Caco-2 (cell line): ENCODE results near the gene GPR137B. TPM values are rescaled to one million over a fixed set of nuclear protein-coding genes. Genes with fewer than 3 reads are reported as not detected.

Experiments
- BruUV-seq: library from RNA; stranded (reverse); fragments of 400-500 nt; replicated peaks from 2 replicates; lab custom pipeline; 2021; lab: Mats Ljungman, UMichigan
- CTCF ChIA-PET: fragments of 300-600 bp; sonication (Branson Sonifier 250); formaldehyde crosslinking; loops from one replicate; lab custom pipeline; 2022; ENCODE audit warnings: antibody characterized with exemption; lab: Charles Lee
- POLR2A ChIA-PET: fragments of 300-600 bp; sonication (Branson Sonifier 250); formaldehyde crosslinking; loops from one replicate; lab custom pipeline; 2022; ENCODE audit warnings: antibody characterized with exemption; lab: Charles Lee
- DNase-seq, 2 experiments: peaks; one replicate each; pipeline versions ENCODE4 v3.0.0 to v3.0.0-alpha.2; 2020 to 2022
- H3K27me3 ChIP-seq: replicated peaks from 2 replicates; pipeline ENCODE4 v1.6.0; 2011; ENCODE audit warnings: low read length; ENCODE audit not compliant: control insufficient read depth, insufficient read depth
- H3K36me3 ChIP-seq: 2 replicates; pipeline ENCODE4 v1.5.1; 2011; ENCODE audit warnings: low read length; ENCODE audit not compliant: control insufficient read depth, insufficient read depth
- H3K4me1 ChIP-seq: fragments of 250-450 bp; sonication (Bioruptor Pico); 2 replicates; pipeline ENCODE4 v1.5.1; 2020; ENCODE audit warnings: mild to moderate bottlenecking
- H3K4me3 ChIP-seq: 2 replicates; pipeline ENCODE4 v1.5.1; 2011; ENCODE audit warnings: low read depth, mild to moderate bottlenecking, control low read depth, low read length
- H3K9me3 ChIP-seq: fragments of 250-450 bp; sonication (Bioruptor Pico); 2 replicates; pipeline ENCODE4 v1.5.1; 2020; ENCODE audit warnings: mild to moderate bottlenecking, moderate library complexity
- H3K27ac Mint-ChIP-seq: one replicate; pipeline ENCODE4 v1.8.0; 2022; ENCODE audit warnings: mixed read lengths; ENCODE audit not compliant: unreplicated experiment
- H3K27me3 Mint-ChIP-seq: one replicate; pipeline ENCODE4 v1.8.0; 2022; ENCODE audit warnings: mixed read lengths; ENCODE audit not compliant: insufficient read depth, unreplicated experiment
- H3K36me3 Mint-ChIP-seq: one replicate; pipeline ENCODE4 v1.8.0; 2022; ENCODE audit warnings: mild to moderate bottlenecking, mixed read lengths; ENCODE audit not compliant: insufficient read depth, unreplicated experiment
- H3K4me1 Mint-ChIP-seq: one replicate; pipeline ENCODE4 v1.8.0; 2022; ENCODE audit warnings: low read depth, mixed read lengths; ENCODE audit not compliant: unreplicated experiment
- H3K4me3 Mint-ChIP-seq: one replicate; pipeline ENCODE4 v1.8.0; 2022; ENCODE audit warnings: mild to moderate bottlenecking, moderate library complexity, mixed read lengths; ENCODE audit not compliant: unreplicated experiment
- H3K9me3 Mint-ChIP-seq: one replicate; pipeline ENCODE4 v1.8.0; 2022; ENCODE audit warnings: mixed read lengths; ENCODE audit not compliant: unreplicated experiment
- intact Hi-C: fragments of 100-400 bp; cut with micrococcal nuclease; formaldehyde crosslinking; loops from one replicate; pipeline ENCODE4 v1.10.0; 2022; ENCODE audit not compliant: unreplicated experiment
- total RNA-seq: library from RNA; stranded (reverse); gene quantifications from 2 replicates; pipeline ENCODE4 v1.2.3, GENCODE V29; 2022
- TF ChIP-seq, protein P1 (sequence below), 2 experiments: fragments of 200-600 bp in 1 of 2; IDR thresholded peaks; 1 replicate in 1 of 2; 2 replicates in 1 of 2; pipeline versions ENCODE4 v1.5.1 to v1.8.0; 2011 to 2022; ENCODE audit warnings: antibody characterized with exemption in 1 of 2, control low read depth in 1 of 2, inconsistent platforms in 1 of 2, low read depth in 1 of 2, low read length in 1 of 2, mild to moderate bottlenecking in 1 of 2, moderate library complexity in 1 of 2; ENCODE audit not compliant: insufficient read depth in 1 of 2, severe bottlenecking in 1 of 2, unreplicated experiment in 1 of 2

Gene GPR137B
- total RNA-seq, 1 experiment from 2014 or later, result 5.9 TPM

DNA sequence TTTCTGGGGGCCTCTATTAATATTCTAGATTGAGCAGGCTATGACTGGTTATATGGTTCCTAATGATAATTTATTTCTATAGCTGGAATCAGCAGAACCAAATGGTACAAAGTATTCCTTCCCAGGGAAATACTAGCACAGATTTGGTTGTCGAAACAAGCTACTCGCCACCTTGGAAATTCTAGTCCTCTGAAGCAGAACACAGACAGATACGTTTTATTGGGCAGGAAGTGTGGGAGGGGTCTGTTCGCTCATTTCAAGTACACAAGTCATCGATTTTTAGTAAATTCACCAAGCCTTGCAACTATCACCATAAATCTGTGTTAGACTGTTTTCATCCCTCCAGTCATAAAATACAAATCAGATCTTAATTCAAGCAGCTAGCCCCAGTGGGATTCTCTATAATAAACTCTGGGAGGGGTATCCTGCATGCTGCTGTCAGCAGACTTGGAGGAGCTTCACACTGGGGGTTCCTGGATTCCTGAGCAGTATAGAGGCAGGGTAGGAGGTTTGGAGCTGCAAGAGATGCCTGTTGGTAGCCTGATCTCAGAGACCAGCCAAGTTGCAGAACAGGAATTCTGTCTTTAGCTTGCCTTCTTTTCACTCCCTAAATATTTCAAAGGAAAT is 9.8 kb upstream of the GPR137B start:
- no peak for DNase-seq
- Histone ChIP-seq H3K27me3 (no peaks in the 10 kb centered on the region), H3K4me1 (peaks cover 24% of the 10 kb centered on the region; the same call in 1 of the 2 replicates), H3K9me3 (no peaks in the 10 kb centered on the region), H3K4me3 (no peak overlapping the region), H3K36me3 (no peaks in the 10 kb centered on the region)
- no peak overlapping the region for H3K27ac Mint-ChIP-seq
- TF ChIP-seq, protein P1, sequence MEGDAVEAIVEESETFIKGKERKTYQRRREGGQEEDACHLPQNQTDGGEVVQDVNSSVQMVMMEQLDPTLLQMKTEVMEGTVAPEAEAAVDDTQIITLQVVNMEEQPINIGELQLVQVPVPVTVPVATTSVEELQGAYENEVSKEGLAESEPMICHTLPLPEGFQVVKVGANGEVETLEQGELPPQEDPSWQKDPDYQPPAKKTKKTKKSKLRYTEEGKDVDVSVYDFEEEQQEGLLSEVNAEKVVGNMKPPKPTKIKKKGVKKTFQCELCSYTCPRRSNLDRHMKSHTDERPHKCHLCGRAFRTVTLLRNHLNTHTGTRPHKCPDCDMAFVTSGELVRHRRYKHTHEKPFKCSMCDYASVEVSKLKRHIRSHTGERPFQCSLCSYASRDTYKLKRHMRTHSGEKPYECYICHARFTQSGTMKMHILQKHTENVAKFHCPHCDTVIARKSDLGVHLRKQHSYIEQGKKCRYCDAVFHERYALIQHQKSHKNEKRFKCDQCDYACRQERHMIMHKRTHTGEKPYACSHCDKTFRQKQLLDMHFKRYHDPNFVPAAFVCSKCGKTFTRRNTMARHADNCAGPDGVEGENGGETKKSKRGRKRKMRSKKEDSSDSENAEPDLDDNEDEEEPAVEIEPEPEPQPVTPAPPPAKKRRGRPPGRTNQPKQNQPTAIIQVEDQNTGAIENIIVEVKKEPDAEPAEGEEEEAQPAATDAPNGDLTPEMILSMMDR (IDR thresholded peaks at IDR 0.05; ENCODE audit: insufficient read depth in 1 of 2, low read depth in 1 of 2, low read length in 1 of 2, severe bottlenecking in 1 of 2, unreplicated experiment in 1 of 2), result no peak
- no peaks in the 10 kb centered on the region for H3K36me3 Mint-ChIP-seq
- intact Hi-C loops, result no loop called here
- ChIA-PET POLR2A (no interaction called here), CTCF (interaction anchor here (0.7 kb wide), 1 partner anchor 426 kb away, joined by 3 read pairs; no protein-coding TSS in a partner anchor)
- H3K27me3 Mint-ChIP-seq, result peaks cover 1% of the 10 kb centered on the region
- peaks cover 6% of the 10 kb centered on the region for H3K4me1 Mint-ChIP-seq
- H3K9me3 Mint-ChIP-seq, result no peaks in the 10 kb centered on the region
- BruUV-seq, result no TSS peak
- H3K4me3 Mint-ChIP-seq, result no peak overlapping the region

DNA sequence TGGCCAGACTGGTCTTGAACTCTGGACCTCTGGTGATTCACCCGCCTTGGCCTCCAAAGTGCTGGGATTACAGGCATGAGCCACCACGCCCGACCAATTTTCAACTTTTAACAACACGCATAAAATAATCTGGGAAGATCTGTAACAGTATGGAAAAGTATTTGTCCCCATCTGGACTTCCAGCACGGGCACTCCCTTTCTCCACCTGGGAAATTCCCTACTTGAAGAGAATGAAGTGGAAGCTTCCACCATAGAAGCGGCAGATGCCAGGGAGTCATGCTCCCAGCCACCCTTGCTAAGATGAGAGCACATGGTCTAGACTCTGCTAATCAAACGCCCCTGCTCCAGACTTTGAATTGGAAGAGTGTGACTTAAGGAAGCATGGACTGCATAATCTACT is 9.0 kb upstream of the GPR137B start:
- intact Hi-C loops, result no loop called here
- Histone ChIP-seq H3K4me3 (no peak overlapping the region), H3K36me3 (no peaks in the 10 kb centered on the region), H3K9me3 (no peaks in the 10 kb centered on the region), H3K4me1 (peaks cover 24% of the 10 kb centered on the region; the same call in 1 of the 2 replicates), H3K27me3 (no peaks in the 10 kb centered on the region)
- peaks cover 3% of the 10 kb centered on the region for H3K27me3 Mint-ChIP-seq
- ChIA-PET CTCF (no interaction called here), POLR2A (no interaction called here)
- no peak overlapping the region for H3K27ac Mint-ChIP-seq
- no peaks in the 10 kb centered on the region for H3K36me3 Mint-ChIP-seq
- no peaks in the 10 kb centered on the region for H3K9me3 Mint-ChIP-seq
- no peak for DNase-seq
- peaks cover 6% of the 10 kb centered on the region for H3K4me1 Mint-ChIP-seq
- TF ChIP-seq, protein P1 (IDR thresholded peaks at IDR 0.05; ENCODE audit: insufficient read depth in 1 of 2, low read depth in 1 of 2, low read length in 1 of 2, severe bottlenecking in 1 of 2, unreplicated experiment in 1 of 2), result no peak
- BruUV-seq, result no TSS peak
- no peak overlapping the region for H3K4me3 Mint-ChIP-seq

DNA sequence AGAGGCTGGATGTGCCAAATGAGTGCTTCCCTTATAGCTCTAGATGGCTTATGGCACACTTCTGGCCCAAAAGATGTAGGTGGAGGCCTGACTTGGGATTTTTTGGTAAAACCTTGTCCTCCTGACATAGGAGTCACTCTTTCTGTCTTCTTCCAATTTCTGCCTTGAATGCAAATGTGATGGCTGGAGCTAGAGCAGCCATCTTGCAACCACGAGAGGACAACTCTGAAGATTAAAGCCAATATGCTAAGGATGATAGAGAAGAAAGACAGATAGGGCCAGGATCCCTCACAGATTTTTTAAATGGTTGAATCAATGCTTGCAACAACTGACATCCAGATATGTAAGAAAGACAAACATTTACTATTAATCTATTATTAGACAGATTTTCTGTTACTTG is 8.5 kb upstream of the GPR137B start:
- peaks cover 6% of the 10 kb centered on the region for H3K4me1 Mint-ChIP-seq
- H3K27ac Mint-ChIP-seq, result no peak overlapping the region
- no peak overlapping the region for H3K4me3 Mint-ChIP-seq
- Histone ChIP-seq H3K4me3 (no peak overlapping the region), H3K27me3 (no peaks in the 10 kb centered on the region), H3K36me3 (no peaks in the 10 kb centered on the region), H3K4me1 (peaks cover 24% of the 10 kb centered on the region; the same call in 1 of the 2 replicates), H3K9me3 (no peaks in the 10 kb centered on the region)
- intact Hi-C loops, result no loop called here
- H3K9me3 Mint-ChIP-seq, result no peaks in the 10 kb centered on the region
- H3K27me3 Mint-ChIP-seq, result peaks cover 4% of the 10 kb centered on the region
- TF ChIP-seq, protein P1 (IDR thresholded peaks at IDR 0.05; ENCODE audit: insufficient read depth in 1 of 2, low read depth in 1 of 2, low read length in 1 of 2, severe bottlenecking in 1 of 2, unreplicated experiment in 1 of 2), result no peak
- BruUV-seq, result no TSS peak
- CTCF ChIA-PET, result no interaction called here
- no peaks in the 10 kb centered on the region for H3K36me3 Mint-ChIP-seq
- DNase-seq, result no peak
- POLR2A ChIA-PET, result no interaction called here
